Measurements from ENCODE around the gene SPRR4.

DNA sequence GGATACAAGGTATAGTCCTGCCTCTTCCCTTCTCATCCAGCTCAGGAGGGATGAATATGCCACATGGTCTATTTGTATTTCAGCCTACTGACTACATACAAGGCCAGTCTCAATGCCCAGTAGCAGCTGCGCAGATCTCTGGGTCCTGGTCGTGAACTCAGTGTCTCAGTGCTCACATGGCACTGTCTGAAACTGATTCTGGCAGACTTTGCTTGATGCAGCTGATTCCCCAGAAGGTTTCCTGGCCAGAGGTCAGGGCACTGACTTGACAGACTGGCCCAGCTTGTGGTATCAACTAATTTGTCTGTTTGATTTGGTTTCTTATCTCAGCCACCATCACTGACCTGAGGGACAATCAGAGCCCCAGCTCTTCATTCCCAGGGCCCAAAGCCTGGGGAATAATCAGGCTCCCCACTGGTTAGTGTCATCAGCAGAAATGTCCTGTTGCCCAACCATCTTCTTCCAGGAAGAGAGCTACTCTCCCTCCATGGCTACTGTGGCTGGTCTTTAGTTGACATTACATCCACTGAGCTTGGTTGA lies 7.5 kb upstream of the SPRR4 start:
- no peak for TF ChIP-seq POLR2A (IDR thresholded peaks at IDR 0.05)
- TF ChIP-seq, protein P1, sequence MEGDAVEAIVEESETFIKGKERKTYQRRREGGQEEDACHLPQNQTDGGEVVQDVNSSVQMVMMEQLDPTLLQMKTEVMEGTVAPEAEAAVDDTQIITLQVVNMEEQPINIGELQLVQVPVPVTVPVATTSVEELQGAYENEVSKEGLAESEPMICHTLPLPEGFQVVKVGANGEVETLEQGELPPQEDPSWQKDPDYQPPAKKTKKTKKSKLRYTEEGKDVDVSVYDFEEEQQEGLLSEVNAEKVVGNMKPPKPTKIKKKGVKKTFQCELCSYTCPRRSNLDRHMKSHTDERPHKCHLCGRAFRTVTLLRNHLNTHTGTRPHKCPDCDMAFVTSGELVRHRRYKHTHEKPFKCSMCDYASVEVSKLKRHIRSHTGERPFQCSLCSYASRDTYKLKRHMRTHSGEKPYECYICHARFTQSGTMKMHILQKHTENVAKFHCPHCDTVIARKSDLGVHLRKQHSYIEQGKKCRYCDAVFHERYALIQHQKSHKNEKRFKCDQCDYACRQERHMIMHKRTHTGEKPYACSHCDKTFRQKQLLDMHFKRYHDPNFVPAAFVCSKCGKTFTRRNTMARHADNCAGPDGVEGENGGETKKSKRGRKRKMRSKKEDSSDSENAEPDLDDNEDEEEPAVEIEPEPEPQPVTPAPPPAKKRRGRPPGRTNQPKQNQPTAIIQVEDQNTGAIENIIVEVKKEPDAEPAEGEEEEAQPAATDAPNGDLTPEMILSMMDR (IDR thresholded peaks at IDR 0.05), result no peak
- no peak for TF ChIP-seq POLR2AphosphoS5 (IDR thresholded peaks at IDR 0.05)

Measured in gastroesophageal sphincter (tissue), 3 donors.